Transverse colon (tissue), 4 donors: ENCODE measurements around the gene ARL4C. TPM values are rescaled to one million over a fixed set of nuclear protein-coding genes. Genes with fewer than 3 reads are reported as not detected.

Experiments used
- DNase-seq: peaks from one replicate; pipeline ENCODE4 v3.0.0-alpha.2; 2019
- H3K27ac ChIP-seq, 4 donors: fragments of 200-600 bp; sonication (generic); 2 replicates each; pipeline ENCODE4 v1.5.1; 2016 to 2018; ENCODE audit warnings: inconsistent platforms in 4 of 4
- H3K27me3 ChIP-seq: fragments of 200-600 bp; sonication (generic); 2 replicates; pipeline ENCODE4 v1.5.1; 2017; ENCODE audit warnings: inconsistent platforms
- H3K36me3 ChIP-seq, 4 donors: fragments of 200-600 bp; sonication (generic); 2 replicates each; pipeline ENCODE4 v1.5.1; 2017 to 2019; ENCODE audit warnings: inconsistent platforms in 4 of 4
- H3K4me1 ChIP-seq, 4 donors: fragments of 200-600 bp; sonication (generic); 2 replicates each; pipeline ENCODE4 v1.5.1; 2017 to 2020; ENCODE audit warnings: inconsistent platforms in 4 of 4
- H3K4me3 ChIP-seq, 4 donors: fragments of 200-600 bp; sonication (generic); 1 replicate in 1 of 4; 2 replicates in 3 of 4; pipeline versions ENCODE4 v1.5.1 to v1.6.1; 2017 to 2019; ENCODE audit warnings: inconsistent platforms in 4 of 4
- H3K9me3 ChIP-seq, 2 donors: fragments of 200-600 bp; sonication (generic); 2 replicates each; pipeline ENCODE4 v1.5.1; 2017 to 2019; ENCODE audit warnings: inconsistent platforms in 2 of 2
- EP300 ChIP-seq: sonication (generic); formaldehyde crosslinking; IDR thresholded peaks from one replicate; pipeline ENCODE4 v1.6.1; 2017; ENCODE audit warnings: antibody characterized with exemption, low read depth
- POLR2A ChIP-seq: fragments of 450-650 bp; IDR thresholded peaks from one replicate; pipeline ENCODE4 v1.6.1; 2016; ENCODE audit warnings: antibody characterized with exemption, mild to moderate bottlenecking, moderate library complexity
- POLR2AphosphoS5 ChIP-seq, 3 donors: sonication (generic); formaldehyde crosslinking; IDR thresholded peaks; one replicate each; pipeline ENCODE4 v1.6.1; 2016; ENCODE audit warnings: antibody characterized with exemption in 3 of 3
- WGBS, 2 donors: methylation state at CpG; one replicate each; pipeline ENCODE4 v1.1.5; 2018; ENCODE audit warnings: low coverage in 1 of 2; 5-methylcytosine and 5-hydroxymethylcytosine counted together
- in situ Hi-C, 4 donors: fragments of 200-750 bp; cut with MboI; loops; one replicate each; pipeline versions ENCODE4 v1.15.0 to v1.15.1; 2017; ENCODE audit warnings: low sequenced_read_pairs in 3 of 4, low pct_ligation_motif_present in 1 of 4, low pct_unique_long_range_greater_than_20kb in 1 of 4
- intact Hi-C: fragments of 100-400 bp; cut with DNase I; formaldehyde crosslinking; loops from one replicate; pipeline ENCODE4 v1.15.1; 2023; ENCODE audit warnings: low total_unique reads
- total RNA-seq, 4 donors: library from RNA; depleted of rRNA; stranded (reverse); fragments of >200 nt; gene quantifications; one replicate each; pipeline ENCODE4 v1.1.0, GENCODE V29; 2016
- TF ChIP-seq, protein P1 (sequence below), 5 experiments: fragments of 200-600 bp in 3 of 5; fragments of 450-650 bp in 2 of 5; sonication (generic) in 3 of 5; IDR thresholded peaks; 1 replicate in 2 of 5; 2 replicates in 3 of 5; pipeline ENCODE4 v1.5.1; 2016 to 2017; ENCODE audit warnings: antibody characterized with exemption in 5 of 5, inconsistent platforms in 3 of 5, mild to moderate bottlenecking in 2 of 5, moderate library complexity in 1 of 5

ARL4C gene
- total RNA-seq, 4 donors from 2014 or later = 3.8 to 11.9 (median 5.3) TPM

DNA sequence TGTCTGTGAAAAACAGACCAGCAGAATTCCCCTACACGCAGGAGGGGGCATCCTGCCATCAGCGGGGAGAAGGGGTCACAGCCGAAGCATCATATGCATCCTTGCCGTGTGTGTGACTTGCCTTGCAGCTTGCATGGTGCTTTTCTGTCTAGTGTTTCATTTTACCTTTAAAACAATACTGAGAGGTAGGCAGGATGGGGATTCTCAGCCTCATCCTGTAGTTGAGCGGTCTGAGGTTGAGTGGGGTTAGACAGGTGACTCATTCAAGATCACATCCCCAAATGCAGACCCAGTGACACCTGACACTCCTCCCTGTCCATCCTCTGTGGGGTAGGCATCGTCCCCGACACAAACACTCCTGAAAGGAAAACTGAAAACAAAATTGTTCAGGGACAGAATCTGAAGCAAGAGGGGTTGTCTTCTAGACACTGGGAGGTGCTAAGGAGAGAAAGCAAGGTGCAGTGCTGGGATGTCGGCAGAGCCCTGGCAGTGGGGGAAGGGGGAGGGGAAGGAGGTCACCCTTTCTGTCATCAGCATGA is 7.9 kb downstream of the ARL4C start:
- peak overlapping the region; percentile 23 to 86 (median 34) for H3K27ac ChIP-seq
- WGBS, 2 donors = 60 to 64% methylated on average over 3 to 8 of the region's 8 CpGs
- peaks cover 0 to 7% (median 0%) of the 10 kb centered on the region in 4 donors for H3K4me1 ChIP-seq
- H3K36me3 ChIP-seq = no peaks in the 10 kb centered on the region
- TF ChIP-seq, protein P1, sequence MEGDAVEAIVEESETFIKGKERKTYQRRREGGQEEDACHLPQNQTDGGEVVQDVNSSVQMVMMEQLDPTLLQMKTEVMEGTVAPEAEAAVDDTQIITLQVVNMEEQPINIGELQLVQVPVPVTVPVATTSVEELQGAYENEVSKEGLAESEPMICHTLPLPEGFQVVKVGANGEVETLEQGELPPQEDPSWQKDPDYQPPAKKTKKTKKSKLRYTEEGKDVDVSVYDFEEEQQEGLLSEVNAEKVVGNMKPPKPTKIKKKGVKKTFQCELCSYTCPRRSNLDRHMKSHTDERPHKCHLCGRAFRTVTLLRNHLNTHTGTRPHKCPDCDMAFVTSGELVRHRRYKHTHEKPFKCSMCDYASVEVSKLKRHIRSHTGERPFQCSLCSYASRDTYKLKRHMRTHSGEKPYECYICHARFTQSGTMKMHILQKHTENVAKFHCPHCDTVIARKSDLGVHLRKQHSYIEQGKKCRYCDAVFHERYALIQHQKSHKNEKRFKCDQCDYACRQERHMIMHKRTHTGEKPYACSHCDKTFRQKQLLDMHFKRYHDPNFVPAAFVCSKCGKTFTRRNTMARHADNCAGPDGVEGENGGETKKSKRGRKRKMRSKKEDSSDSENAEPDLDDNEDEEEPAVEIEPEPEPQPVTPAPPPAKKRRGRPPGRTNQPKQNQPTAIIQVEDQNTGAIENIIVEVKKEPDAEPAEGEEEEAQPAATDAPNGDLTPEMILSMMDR (IDR thresholded peaks at IDR 0.05) = no peak
- TF ChIP-seq EP300 (no peak), POLR2A (no peak), POLR2AphosphoS5 (IDR thresholded peaks at IDR 0.05) (no peak)
- H3K4me3 ChIP-seq = no peak overlapping the region
- DNase-seq = peak; percentile 40
- intact Hi-C loops (no loop called here), in situ Hi-C loops (loop anchor here in 2 of 4 donors (25.0 kb wide), 2 partner anchors 202 to 502 kb away; no protein-coding TSS in a partner anchor)
- peaks cover 5% of the 10 kb centered on the region for H3K27me3 ChIP-seq
- H3K9me3 ChIP-seq = no peaks in the 10 kb centered on the region

DNA sequence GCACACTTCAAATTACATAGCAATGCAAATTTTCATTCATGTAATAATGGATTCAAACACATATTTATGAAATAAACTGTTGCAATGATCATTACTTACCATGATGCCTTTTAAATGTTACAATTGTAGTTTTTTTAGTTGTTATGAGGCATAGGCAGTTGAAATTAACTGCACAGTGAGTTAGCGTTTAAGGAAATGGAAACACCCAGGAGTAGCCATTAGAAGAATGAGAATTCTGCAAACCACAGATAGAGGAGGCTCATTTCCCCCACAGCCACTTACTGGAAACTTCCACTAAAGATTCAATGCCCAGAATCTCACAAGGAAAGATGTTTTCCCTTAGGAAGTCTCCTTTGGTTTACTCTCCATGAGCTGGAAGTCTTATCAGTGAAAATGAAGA is 8.4 kb downstream of the ARL4C start:
- in situ Hi-C loops (loop anchor here in 2 of 4 donors (25.0 kb wide), 2 partner anchors 201 to 501 kb away; no protein-coding TSS in a partner anchor), intact Hi-C loops (no loop called here)
- Histone ChIP-seq H3K27ac (peak overlapping the region in 1 of 4 donors; percentile 21), H3K4me1 (peaks cover 0 to 7% (median 0%) of the 10 kb centered on the region in 4 donors), H3K27me3 (peaks cover under 1% of the 10 kb centered on the region), H3K36me3 (no peaks in the 10 kb centered on the region), H3K9me3 (no peaks in the 10 kb centered on the region), H3K4me3 (no peak overlapping the region)
- TF ChIP-seq POLR2A (no peak), POLR2AphosphoS5 (IDR thresholded peaks at IDR 0.05) (no peak)
- DNase-seq = no peak
- 83% methylated on average over 1 of the region's 1 CpG for WGBS, 2 donors

DNA sequence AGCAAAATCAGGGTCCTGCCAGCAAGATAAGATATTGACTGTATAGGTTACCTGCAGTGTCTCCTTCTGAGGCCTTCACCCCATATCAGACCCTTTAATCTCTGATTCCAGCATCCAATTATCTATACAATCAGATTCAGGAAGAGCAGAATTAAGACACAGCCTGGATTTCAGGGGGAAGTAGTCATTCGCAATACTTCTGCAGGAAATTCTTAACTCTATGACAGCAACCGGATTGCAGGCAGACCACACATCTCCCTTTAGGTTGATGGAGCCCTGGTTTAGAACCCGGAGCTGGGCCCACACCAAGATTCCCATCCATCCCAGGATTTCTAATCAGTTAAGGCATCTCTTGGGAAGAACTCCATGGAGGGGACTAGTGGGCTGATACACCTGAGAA is 9.5 kb downstream of the ARL4C start:
- no peak for DNase-seq
- Histone ChIP-seq H3K36me3 (no peaks in the 10 kb centered on the region), H3K27me3 (no peaks in the 10 kb centered on the region), H3K9me3 (no peaks in the 10 kb centered on the region), H3K4me1 (peaks cover 0 to 7% (median 0%) of the 10 kb centered on the region in 4 donors), H3K27ac (no peak overlapping the region), H3K4me3 (no peak overlapping the region)
- TF ChIP-seq, protein P1 (IDR thresholded peaks at IDR 0.05) = no peak
- no peak for TF ChIP-seq POLR2A
- no peak for TF ChIP-seq EP300
- TF ChIP-seq POLR2AphosphoS5 (IDR thresholded peaks at IDR 0.05) = no peak
- intact Hi-C loops (no loop called here), in situ Hi-C loops (loop anchor here in 2 of 4 donors (25.0 kb wide), 2 partner anchors 200 to 500 kb away; no protein-coding TSS in a partner anchor)
- WGBS, 2 donors = 93% methylated on average over 3 of the region's 3 CpGs; no CpG with 5 or more reads in 1 of the 2 donors

DNA sequence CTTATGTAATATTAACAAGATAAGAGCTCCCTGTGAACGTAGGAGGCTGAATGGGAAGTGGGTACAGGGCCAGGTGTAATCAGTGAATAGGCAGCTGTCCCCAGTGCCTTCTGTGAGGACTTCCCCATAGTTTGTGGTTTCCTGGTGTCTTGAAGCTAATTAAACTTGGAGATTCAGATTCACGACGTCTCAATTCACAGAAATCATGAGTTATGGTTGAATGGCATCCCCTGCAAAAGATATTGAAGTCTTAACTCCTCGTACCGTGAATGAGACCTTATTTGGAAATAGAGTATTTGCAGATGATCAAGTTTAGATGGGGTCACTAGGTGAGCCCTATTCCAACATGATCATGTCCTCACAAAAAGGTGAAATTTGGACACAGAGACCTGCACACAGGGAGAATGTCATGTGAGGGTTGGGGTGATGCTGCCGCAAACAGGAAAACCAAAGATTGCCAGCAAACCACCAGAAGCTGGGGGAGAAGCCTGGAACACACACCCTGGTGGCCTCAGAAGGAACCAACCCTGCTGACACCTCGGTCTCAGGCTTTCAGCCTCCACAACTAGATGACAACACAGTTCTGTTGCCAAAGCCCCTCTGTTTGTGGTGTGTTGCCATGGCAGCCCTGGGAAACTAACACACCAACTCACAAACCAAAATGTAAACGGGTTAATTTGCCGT is 13.2 kb downstream of the ARL4C start:
- H3K4me3 ChIP-seq = no peak overlapping the region
- intact Hi-C loops = no loop called here
- no peaks in the 10 kb centered on the region for H3K27me3 ChIP-seq
- in situ Hi-C loops = loop anchor here in 2 of 4 donors (25.0 kb wide), 2 partner anchors 196 to 496 kb away; no protein-coding TSS in a partner anchor
- WGBS, 2 donors = 55 to 60% methylated on average over 1 to 9 of the region's 9 CpGs
- TF ChIP-seq POLR2A (no peak), POLR2AphosphoS5 (IDR thresholded peaks at IDR 0.05) (no peak), EP300 (no peak)
- TF ChIP-seq, protein P1 (IDR thresholded peaks at IDR 0.05) = peak in 3 of 5 experiments; percentile 5 to 25 (median 24)
- no peak overlapping the region for H3K27ac ChIP-seq
- H3K4me1 ChIP-seq = no peaks in the 10 kb centered on the region
- H3K9me3 ChIP-seq = no peaks in the 10 kb centered on the region
- peak; percentile 53 for DNase-seq
- no peaks in the 10 kb centered on the region for H3K36me3 ChIP-seq
